ENCODE data around the gene ARHGEF38.

DNA sequence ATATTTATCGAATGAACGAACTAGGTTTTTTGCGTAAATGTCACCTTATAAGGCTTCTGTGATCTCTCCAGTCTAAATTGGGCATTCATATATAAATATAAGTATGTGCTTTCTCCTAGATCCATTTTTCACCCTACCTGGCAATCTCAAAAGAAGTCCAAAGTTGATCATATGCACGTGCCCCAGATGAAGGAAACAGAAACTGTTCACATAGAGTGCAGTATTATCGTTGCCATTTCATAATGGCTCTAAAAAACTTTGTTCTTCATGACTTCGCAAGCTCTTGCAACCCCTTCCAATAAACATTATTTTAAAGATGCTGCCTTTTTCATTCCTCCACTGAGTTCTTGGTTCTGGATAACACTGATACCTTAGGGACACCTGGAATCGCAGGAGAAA lies 155.4 kb downstream of the ARHGEF38 start:
- TF ChIP-seq TAF1 (IDR thresholded peaks at IDR 0.05; ENCODE audit: borderline replicate concordance, insufficient read depth, low read length) = no peak
- TF ChIP-seq, protein P1, sequence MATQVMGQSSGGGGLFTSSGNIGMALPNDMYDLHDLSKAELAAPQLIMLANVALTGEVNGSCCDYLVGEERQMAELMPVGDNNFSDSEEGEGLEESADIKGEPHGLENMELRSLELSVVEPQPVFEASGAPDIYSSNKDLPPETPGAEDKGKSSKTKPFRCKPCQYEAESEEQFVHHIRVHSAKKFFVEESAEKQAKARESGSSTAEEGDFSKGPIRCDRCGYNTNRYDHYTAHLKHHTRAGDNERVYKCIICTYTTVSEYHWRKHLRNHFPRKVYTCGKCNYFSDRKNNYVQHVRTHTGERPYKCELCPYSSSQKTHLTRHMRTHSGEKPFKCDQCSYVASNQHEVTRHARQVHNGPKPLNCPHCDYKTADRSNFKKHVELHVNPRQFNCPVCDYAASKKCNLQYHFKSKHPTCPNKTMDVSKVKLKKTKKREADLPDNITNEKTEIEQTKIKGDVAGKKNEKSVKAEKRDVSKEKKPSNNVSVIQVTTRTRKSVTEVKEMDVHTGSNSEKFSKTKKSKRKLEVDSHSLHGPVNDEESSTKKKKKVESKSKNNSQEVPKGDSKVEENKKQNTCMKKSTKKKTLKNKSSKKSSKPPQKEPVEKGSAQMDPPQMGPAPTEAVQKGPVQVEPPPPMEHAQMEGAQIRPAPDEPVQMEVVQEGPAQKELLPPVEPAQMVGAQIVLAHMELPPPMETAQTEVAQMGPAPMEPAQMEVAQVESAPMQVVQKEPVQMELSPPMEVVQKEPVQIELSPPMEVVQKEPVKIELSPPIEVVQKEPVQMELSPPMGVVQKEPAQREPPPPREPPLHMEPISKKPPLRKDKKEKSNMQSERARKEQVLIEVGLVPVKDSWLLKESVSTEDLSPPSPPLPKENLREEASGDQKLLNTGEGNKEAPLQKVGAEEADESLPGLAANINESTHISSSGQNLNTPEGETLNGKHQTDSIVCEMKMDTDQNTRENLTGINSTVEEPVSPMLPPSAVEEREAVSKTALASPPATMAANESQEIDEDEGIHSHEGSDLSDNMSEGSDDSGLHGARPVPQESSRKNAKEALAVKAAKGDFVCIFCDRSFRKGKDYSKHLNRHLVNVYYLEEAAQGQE (IDR thresholded peaks at IDR 0.05; ENCODE audit: insufficient read depth in 1 of 2, low read depth in 2 of 2, low read length in 2 of 2) = no peak
